ENCODE data around the gene PLXNA2.
A peak's percentile ranks its signal among the peaks of the same experiment; 100 is the strongest.

The PLXNA2 gene

GRCh38 chr1:208179263-208179816 lies 64.8 kb downstream of the PLXNA2 start:
- DNase-seq: peak; percentile 19

- DNase-seq: peak; percentile 33
Observed at GRCh38 chr1:208178091-208178529, 66.1 kb downstream of the PLXNA2 start.

GRCh38 chr1:208177656-208178055 lies 66.5 kb downstream of the PLXNA2 start:
- DNase-seq: peak; percentile 55

GRCh38 chr1:208176649-208177048 lies 67.5 kb downstream of the PLXNA2 start:
- DNase-seq: no peak

- no peak for DNase-seq
Observed at GRCh38 chr1:208175508-208175895, 68.7 kb downstream of the PLXNA2 start.

GRCh38 chr1:208174731-208175507 lies 69.3 kb downstream of the PLXNA2 start:
- DNase-seq: peak; percentile 14

- DNase-seq: peak; percentile 32
Observed at GRCh38 chr1:208174200-208174599, 70.0 kb downstream of the PLXNA2 start.

- DNase-seq: peak; percentile 42
Observed at GRCh38 chr1:208173749-208174148, 70.4 kb downstream of the PLXNA2 start.

GRCh38 chr1:208172423-208173145 lies 71.6 kb downstream of the PLXNA2 start:
- DNase-seq: no peak

- no peak for DNase-seq
Observed at GRCh38 chr1:208171616-208172422, 72.4 kb downstream of the PLXNA2 start.

GRCh38 chr1:208170252-208170651 lies 73.9 kb downstream of the PLXNA2 start:
- DNase-seq: peak; percentile 34

GRCh38 chr1:208169081-208169879 lies 74.9 kb downstream of the PLXNA2 start:
- DNase-seq: no peak

- DNase-seq: peak; percentile 87
Observed at GRCh38 chr1:208167261-208167869, 76.8 kb downstream of the PLXNA2 start.

GRCh38 chr1:208166340-208167138 lies 77.6 kb downstream of the PLXNA2 start:
- DNase-seq: peak; percentile 28

- no peak for DNase-seq
Observed at GRCh38 chr1:208165659-208166058, 78.5 kb downstream of the PLXNA2 start.

- peak; percentile 80 for DNase-seq
Observed at GRCh38 chr1:208164609-208165008, 79.6 kb downstream of the PLXNA2 start.

GRCh38 chr1:208163539-208163938 lies 80.6 kb downstream of the PLXNA2 start:
- no peak for DNase-seq

- DNase-seq: no peak
Observed at GRCh38 chr1:208162903-208163302, 81.3 kb downstream of the PLXNA2 start.

- peak; percentile 26 for DNase-seq
Observed at GRCh38 chr1:208161656-208162375, 82.4 kb downstream of the PLXNA2 start.

GRCh38 chr1:208161005-208161404 lies 83.2 kb downstream of the PLXNA2 start:
- no peak for DNase-seq
